Memory B cell (primary cell): ENCODE measurements around the gene TPRA1.

Source experiments
- ATAC-seq: fragments of 150-1000 bp; cut with Tn5 transposase; 2 replicates; pipeline ENCODE4 v1.10.0; 2021; ENCODE audit warnings: low read depth, mild to moderate bottlenecking, moderate library complexity
- DNase-seq, 2 donors: peaks; one replicate each; pipeline ENCODE4 v3.0.0; 2022; ENCODE audit warnings: low spot score in 2 of 2
- H3K27ac Mint-ChIP-seq: one replicate; pipeline ENCODE4 v1.8.0; 2022; ENCODE audit warnings: mild to moderate bottlenecking, moderate library complexity, mixed read lengths
- H3K27me3 Mint-ChIP-seq: one replicate; pipeline ENCODE4 v1.8.0; 2022; ENCODE audit warnings: mixed read lengths
- H3K36me3 Mint-ChIP-seq: one replicate; pipeline ENCODE4 v1.8.0; 2022; ENCODE audit warnings: mild to moderate bottlenecking, mixed read lengths
- H3K4me1 Mint-ChIP-seq: one replicate; pipeline ENCODE4 v1.8.0; 2022; ENCODE audit warnings: mixed read lengths
- H3K4me3 Mint-ChIP-seq: one replicate; pipeline ENCODE4 v1.8.0; 2022; ENCODE audit warnings: mild to moderate bottlenecking, moderate library complexity, mixed read lengths
- H3K9me3 Mint-ChIP-seq: one replicate; pipeline ENCODE4 v1.8.0; 2022; ENCODE audit warnings: mixed read lengths

TPRA1 gene

DNA sequence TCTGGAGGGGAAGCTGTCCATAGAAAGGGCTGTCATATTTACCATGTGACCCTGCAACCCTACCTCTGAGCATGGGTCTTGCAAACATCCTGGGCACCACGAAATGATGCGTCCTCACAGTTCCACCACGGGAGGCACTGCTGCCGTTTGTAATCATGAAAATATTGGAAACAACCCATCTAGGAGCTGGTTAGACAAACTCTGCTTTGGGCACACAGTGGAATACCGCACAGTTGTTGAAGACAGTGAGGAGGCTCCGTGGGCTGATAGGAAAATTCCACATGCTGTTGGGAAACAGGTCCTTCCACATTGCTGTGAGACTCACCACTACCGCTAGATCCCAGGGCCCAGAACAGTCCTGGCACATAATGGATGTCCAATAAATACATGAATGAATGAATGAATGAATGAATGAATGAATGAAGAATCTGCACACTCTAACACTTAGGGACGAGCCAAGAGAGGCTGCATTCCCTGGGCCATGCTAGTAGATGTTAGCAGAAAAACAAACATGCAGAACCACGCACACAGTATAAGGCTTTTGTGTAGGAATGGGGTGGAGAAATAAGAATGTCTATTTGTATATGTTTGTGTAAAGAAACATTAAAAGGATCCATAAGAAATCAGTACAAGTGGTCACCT, 40.6 kb downstream of the TPRA1 start:
- no peaks in the 10 kb centered on the region for H3K36me3 Mint-ChIP-seq
- H3K4me3 Mint-ChIP-seq: no peak overlapping the region
- H3K4me1 Mint-ChIP-seq: peaks cover 12% of the 10 kb centered on the region
- DNase-seq (no peak), ATAC-seq (no peak)
- no peaks in the 10 kb centered on the region for H3K9me3 Mint-ChIP-seq
- no peak overlapping the region for H3K27ac Mint-ChIP-seq
- H3K27me3 Mint-ChIP-seq: peaks cover 17% of the 10 kb centered on the region

DNA sequence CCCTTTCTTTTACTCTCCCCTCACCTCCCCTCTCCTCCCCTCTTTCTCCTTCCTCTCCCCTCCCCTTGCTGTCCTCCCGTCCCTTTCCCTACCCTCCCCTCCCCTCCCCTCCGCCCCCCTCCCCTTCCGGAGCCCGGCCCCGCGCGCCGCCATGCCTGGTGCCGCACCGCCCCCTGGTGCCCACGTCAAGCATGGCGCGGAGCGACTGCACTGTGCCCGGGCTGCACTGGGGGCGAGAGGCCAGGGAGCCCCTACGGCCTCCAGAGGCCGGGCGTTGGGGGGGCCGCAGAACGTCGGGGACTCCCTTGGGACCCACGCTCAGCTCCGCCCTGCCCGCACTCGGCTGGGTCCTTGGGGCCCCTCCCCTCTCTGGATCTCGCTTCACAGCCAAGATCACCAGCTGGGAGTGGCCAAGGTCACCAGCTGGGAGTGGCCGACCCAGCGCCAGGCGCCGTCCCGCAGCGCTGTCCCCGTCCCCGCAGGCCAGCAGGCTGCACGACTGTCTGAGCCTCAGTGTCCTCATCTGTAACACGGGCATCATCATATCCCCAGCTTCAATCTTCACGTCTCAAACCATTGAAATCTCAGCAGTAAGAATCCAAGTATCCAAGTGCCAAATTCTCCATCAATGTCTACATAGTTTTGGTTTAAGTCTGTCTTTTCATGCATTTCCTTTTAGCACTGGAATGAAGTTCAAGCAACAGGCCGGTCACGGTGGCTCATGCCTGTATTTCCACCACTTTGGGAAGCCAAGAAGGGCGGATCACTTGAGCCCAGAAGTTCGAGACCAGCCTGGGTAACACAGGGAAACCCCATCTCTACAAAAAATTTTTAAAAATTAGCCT, 42.5 kb downstream of the TPRA1 start:
- peak overlapping the region; percentile 48 for H3K27ac Mint-ChIP-seq
- H3K27me3 Mint-ChIP-seq: peaks cover 7% of the 10 kb centered on the region
- no peaks in the 10 kb centered on the region for H3K9me3 Mint-ChIP-seq
- DNase-seq: peak; percentile 74 to 83
- peaks cover 12% of the 10 kb centered on the region for H3K4me1 Mint-ChIP-seq
- peak; percentile 86 for ATAC-seq
- peak overlapping the region; percentile 78 for H3K4me3 Mint-ChIP-seq
- no peaks in the 10 kb centered on the region for H3K36me3 Mint-ChIP-seq

DNA sequence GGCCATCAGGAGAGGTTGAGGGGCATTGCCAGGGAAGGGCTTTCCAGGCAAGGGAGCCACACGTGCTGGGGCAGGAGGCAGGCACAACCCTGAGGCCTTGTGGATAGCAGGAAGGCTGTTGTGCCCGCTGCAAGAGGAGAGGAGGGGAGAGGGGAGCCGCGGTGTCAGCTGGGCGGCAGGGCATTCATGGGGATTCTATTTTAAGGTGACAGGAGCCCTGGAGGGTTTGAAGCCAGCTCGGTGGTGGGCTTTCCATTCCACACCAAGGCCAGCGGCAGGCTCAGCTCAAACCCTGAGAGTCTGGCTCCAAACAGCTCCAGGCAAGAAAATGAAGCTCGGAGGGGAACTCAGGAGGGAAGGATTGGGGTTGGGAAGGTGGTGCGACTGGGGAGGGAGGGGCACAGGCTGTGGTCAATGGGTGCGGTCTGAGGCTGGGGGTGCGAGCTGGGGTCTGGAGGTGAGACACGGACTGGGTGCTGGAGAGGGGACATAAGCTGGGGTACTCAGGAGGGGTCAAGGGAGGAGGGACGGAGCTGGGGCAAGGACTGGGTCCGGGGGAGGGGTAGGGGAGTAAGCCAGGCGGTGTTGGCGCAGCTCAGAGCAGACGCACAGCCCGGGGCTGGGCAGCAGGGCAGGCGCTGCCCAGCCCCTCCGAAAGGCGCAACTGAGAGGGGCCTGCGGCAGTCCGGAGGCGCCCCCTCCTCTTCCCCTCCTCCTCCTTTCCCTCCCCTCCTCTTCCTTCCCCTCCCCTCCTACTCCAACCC, 43.4 kb downstream of the TPRA1 start:
- peak overlapping the region; percentile 78 for H3K4me3 Mint-ChIP-seq
- peaks cover 12% of the 10 kb centered on the region for H3K4me1 Mint-ChIP-seq
- no peaks in the 10 kb centered on the region for H3K9me3 Mint-ChIP-seq
- peak overlapping the region; percentile 51 for H3K27ac Mint-ChIP-seq
- H3K36me3 Mint-ChIP-seq: no peaks in the 10 kb centered on the region
- DNase-seq: no peak
- peak; percentile 8 for ATAC-seq
- H3K27me3 Mint-ChIP-seq: peaks cover 7% of the 10 kb centered on the region

DNA sequence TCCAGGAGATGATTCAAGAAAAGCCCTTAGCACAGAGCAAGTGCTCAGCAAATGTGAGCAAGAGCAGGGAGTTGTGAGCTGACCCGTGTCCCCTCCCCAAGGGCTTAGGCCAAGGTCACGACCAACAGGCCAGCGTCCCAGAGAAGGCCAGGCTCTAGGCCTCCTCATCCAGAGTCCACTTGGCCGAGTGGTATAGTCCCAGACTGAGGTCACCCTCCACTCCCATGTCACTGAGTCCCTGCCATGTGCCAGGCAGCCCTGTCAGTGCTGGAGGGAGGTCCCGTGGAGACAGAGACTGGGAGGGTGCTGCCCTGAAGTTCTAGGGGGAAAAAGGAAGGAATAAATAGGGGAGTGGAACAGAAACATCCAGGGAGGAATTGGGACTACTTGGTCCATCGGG, 44.0 kb downstream of the TPRA1 start:
- H3K36me3 Mint-ChIP-seq: no peaks in the 10 kb centered on the region
- peak overlapping the region; percentile 78 for H3K4me3 Mint-ChIP-seq
- H3K27ac Mint-ChIP-seq: peak overlapping the region; percentile 51
- H3K4me1 Mint-ChIP-seq: peaks cover 12% of the 10 kb centered on the region
- H3K27me3 Mint-ChIP-seq: peaks cover 6% of the 10 kb centered on the region
- ATAC-seq (no peak), DNase-seq (no peak)
- no peaks in the 10 kb centered on the region for H3K9me3 Mint-ChIP-seq

DNA sequence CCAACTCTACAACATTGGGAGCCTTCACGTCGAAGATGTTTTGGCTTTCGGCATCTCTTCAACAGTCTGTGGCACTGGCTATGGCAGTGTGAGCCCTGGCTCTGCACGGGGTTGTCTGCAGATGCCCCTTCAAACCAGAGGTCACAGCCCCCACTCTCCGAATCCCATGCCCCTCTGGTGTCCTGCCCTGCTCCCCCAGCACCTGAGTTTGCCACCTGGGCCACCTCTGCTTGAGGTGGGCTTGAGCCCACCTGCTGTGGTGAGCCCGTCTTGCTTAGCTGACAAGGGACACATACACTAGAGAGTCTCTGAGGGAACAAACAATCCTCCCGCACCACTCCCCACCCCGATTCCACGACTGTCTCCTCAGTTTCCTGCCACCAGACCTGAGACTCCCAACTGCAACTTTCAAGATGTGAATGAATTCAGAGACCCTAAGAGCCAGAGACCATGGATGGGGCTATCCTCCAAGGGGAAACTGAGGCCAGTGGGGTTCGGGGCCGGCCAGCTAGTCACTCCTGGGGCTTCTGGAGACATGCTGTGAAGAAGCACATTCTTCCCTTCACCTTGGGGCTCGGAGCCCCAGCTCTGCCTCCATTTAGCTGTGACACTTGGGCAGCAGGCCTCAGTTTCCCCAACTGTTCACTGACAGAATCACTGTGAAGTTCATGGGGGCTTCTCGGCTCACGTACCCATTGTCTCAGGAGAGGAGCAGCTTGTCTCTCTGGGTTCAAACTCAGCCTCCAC, 44.6 kb downstream of the TPRA1 start:
- ATAC-seq (no peak), DNase-seq (no peak)
- H3K9me3 Mint-ChIP-seq: no peaks in the 10 kb centered on the region
- peaks cover 4% of the 10 kb centered on the region for H3K27me3 Mint-ChIP-seq
- peak overlapping the region; percentile 78 for H3K4me3 Mint-ChIP-seq
- no peak overlapping the region for H3K27ac Mint-ChIP-seq
- peaks cover 12% of the 10 kb centered on the region for H3K4me1 Mint-ChIP-seq
- no peaks in the 10 kb centered on the region for H3K36me3 Mint-ChIP-seq

DNA sequence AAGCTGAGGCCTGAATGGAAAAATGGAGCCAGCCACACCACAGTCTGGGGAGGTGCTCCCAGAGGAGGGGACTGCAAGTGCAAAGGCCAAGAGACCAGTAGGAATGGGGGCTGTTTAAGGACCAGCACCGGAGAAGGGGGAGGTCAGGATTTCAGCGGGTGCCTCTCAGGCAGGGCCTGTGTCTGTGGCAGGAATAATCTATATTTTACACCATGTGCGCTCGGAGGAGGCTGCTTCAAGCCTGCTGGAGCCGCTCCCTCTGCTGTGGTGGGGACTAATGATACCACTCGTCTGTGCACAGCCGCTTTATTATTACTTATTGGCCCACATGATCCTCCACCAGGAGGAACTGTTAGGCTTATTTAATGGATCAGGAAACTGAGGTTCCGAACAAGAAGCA, 45.3 kb downstream of the TPRA1 start:
- H3K27ac Mint-ChIP-seq: peak overlapping the region; percentile 61
- peaks cover 12% of the 10 kb centered on the region for H3K4me1 Mint-ChIP-seq
- H3K27me3 Mint-ChIP-seq: peaks cover 3% of the 10 kb centered on the region
- ATAC-seq: no peak
- no peaks in the 10 kb centered on the region for H3K36me3 Mint-ChIP-seq
- H3K4me3 Mint-ChIP-seq: no peak overlapping the region
- H3K9me3 Mint-ChIP-seq: no peaks in the 10 kb centered on the region
- DNase-seq: no peak

DNA sequence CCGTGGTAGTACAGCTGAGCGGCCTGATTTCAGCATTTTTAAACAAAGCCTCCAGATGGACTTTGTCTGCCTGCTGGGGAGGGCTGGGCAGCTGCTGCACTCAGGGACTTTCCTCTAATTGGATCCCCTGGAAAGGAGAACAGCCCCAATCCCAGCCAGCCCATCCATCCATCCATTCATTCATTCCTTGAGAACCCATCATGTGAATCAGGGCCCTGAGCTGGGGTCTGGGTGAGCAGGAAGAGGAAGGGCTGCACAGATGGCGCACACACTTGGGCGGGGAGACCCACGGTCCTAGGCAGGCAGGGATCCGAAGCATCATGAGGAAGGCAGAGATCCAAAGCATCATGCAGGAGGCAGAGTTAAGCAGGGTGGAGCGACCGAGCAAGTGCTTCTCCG, 45.7 kb downstream of the TPRA1 start:
- H3K4me3 Mint-ChIP-seq: no peak overlapping the region
- no peaks in the 10 kb centered on the region for H3K9me3 Mint-ChIP-seq
- H3K27ac Mint-ChIP-seq: peak overlapping the region; percentile 61
- DNase-seq (no peak), ATAC-seq (no peak)
- H3K4me1 Mint-ChIP-seq: peaks cover 12% of the 10 kb centered on the region
- no peaks in the 10 kb centered on the region for H3K27me3 Mint-ChIP-seq
- no peaks in the 10 kb centered on the region for H3K36me3 Mint-ChIP-seq

DNA sequence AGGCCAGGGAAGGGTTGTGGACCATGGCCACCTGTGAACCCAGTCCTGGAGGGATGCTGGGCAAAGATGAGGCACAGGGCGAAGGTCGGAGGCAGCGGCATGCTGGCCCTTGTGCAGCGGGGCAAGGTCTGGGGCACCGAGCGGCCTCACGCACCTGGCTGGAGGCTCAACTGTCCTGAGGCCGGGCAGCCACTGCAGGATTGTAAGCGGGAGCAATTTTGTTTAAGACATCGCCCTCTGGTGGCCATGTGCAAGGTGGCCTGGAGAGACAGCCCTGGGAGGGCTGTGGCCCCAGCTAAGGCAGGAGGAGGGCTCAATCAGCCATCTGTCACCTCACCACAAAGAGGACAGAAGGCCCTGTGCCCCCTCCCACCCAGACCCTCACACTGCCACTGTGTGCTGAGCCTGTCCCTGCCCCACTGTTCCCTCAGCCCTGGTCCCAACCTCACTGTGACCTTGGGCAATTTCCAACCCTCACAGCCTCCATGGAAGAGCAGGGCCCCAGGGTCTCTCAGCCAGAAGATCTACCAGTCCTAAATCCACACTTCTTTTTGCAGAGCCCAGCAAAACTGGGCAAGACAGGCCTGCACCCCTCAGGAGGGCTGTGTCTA, 46.2 kb downstream of the TPRA1 start:
- Mint-ChIP-seq H3K27me3 (peaks cover 4% of the 10 kb centered on the region), H3K4me3 (no peak overlapping the region), H3K27ac (peak overlapping the region; percentile 61), H3K4me1 (peaks cover 12% of the 10 kb centered on the region), H3K36me3 (no peaks in the 10 kb centered on the region), H3K9me3 (no peaks in the 10 kb centered on the region)
- ATAC-seq (peak; percentile 70), DNase-seq (peak; percentile 62 to 77)

DNA sequence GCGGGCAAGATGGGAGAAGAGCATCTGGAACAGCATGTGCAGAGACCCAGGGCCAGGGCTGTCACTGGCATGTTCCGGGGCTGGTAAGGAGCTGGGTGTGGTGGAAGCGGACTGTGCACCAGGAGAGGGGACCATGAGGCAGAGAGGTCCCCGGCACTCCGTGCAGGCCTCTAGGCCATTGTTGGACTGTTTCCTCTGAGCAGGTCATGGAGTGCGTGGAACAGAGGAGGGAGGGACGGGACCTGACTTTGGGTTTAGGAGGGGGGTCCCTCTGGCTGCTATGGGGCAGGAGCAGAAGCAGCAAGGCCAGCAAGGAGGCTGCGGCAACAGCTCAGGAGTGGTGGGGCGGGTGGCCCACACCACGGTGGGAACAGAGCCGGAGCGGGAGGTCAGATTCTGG, 47.1 kb downstream of the TPRA1 start:
- DNase-seq: no peak
- Mint-ChIP-seq H3K36me3 (no peaks in the 10 kb centered on the region), H3K27me3 (peaks cover 7% of the 10 kb centered on the region), H3K4me3 (no peak overlapping the region), H3K27ac (no peak overlapping the region), H3K4me1 (peaks cover 12% of the 10 kb centered on the region), H3K9me3 (no peaks in the 10 kb centered on the region)
- no peak for ATAC-seq

DNA sequence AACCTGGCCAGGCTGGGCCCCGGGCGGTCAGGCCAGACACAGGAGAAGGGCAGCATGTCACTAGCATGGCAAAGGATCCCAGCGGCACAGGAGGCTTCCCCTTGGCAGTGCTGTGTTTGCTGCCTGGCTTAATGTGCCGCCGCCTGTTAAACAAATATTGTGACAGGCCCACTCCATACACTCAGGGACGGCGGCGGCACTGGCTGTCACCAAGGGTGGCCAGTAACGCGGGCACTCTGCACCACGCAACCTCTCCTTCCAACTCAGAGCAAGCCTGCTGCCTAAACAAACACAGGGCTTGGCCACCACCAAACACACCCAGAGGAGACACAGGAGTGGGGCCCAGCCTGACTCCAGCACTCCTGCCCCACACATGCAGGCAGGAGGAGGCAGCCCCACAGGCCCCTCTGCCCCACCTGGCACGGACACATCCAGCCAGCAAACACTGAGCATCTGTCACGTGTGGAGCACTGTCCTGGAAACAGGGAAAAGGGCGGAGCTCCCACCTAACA, 48.0 kb downstream of the TPRA1 start:
- H3K4me3 Mint-ChIP-seq: no peak overlapping the region
- H3K4me1 Mint-ChIP-seq: peaks cover 8% of the 10 kb centered on the region
- H3K27ac Mint-ChIP-seq: no peak overlapping the region

DNA sequence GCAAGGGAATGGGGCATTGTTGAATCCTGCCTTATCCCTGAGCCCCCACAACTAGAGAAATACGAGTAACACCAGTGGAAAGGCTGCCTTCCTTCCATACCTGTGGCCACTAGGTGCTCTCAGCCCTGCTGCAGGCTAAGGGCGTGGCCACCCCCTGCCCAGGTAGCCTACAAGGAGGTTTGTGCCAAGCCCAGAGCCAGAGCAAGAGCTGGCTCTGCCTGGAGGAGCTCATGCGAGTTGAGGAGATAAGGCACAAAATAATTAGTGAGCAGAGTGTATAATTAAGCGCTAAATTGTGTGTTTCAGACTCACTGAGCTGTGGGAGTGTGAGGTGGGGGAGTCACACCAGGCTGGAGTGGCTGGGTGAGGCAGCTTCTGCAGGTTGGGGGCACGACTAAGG, 49.2 kb downstream of the TPRA1 start:
- H3K27ac Mint-ChIP-seq: no peak overlapping the region
- ATAC-seq (no peak), DNase-seq (no peak)
- H3K4me3 Mint-ChIP-seq: no peak overlapping the region
- H3K9me3 Mint-ChIP-seq: no peaks in the 10 kb centered on the region
- H3K36me3 Mint-ChIP-seq: no peaks in the 10 kb centered on the region
- peaks cover 4% of the 10 kb centered on the region for H3K4me1 Mint-ChIP-seq
- peaks cover 19% of the 10 kb centered on the region for H3K27me3 Mint-ChIP-seq

More for the DNA sequence above, 48.0 kb downstream of the TPRA1 start:
- no peaks in the 10 kb centered on the region for H3K9me3 Mint-ChIP-seq
- ATAC-seq: no peak
- no peaks in the 10 kb centered on the region for H3K36me3 Mint-ChIP-seq
- H3K27me3 Mint-ChIP-seq: peaks cover 11% of the 10 kb centered on the region
- DNase-seq: no peak

DNA sequence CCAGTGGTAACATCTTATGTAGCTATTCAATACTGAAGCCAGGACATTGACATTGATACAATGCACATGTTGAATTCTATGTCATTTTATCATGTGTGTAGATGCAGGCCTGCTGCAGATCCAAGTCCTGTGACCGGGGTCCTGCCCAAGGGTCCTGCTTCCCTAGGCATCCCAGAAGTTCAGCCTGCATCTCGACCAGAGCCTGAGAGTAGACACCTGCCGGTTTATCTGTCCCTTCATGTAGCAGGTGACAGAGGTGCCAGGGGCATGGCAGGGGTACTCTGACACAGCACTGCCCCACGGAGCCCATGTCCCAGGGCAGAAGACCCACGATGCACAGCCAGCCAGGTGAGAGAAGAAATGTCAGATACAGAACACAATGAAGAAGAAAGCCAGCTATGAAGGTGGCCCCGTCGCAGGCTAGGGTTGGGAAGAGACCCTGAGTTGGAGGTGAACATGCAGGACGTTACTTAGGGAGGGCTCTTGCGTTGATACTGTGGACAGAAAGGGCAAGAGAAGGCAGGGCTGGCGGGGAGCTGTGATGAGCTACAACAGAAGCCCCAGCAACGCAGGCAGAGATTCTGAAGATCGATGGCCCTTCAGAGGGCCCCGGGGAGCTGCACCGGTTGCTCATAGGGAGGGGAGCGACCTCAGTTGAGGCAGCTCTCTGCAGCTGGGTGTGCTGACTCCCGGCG, 51.0 kb downstream of the TPRA1 start:
- H3K27me3 Mint-ChIP-seq: peaks cover 25% of the 10 kb centered on the region
- H3K9me3 Mint-ChIP-seq: no peaks in the 10 kb centered on the region
- no peaks in the 10 kb centered on the region for H3K36me3 Mint-ChIP-seq
- peaks cover 7% of the 10 kb centered on the region for H3K4me1 Mint-ChIP-seq
- DNase-seq (no peak), ATAC-seq (no peak)
- no peak overlapping the region for H3K4me3 Mint-ChIP-seq
- no peak overlapping the region for H3K27ac Mint-ChIP-seq

DNA sequence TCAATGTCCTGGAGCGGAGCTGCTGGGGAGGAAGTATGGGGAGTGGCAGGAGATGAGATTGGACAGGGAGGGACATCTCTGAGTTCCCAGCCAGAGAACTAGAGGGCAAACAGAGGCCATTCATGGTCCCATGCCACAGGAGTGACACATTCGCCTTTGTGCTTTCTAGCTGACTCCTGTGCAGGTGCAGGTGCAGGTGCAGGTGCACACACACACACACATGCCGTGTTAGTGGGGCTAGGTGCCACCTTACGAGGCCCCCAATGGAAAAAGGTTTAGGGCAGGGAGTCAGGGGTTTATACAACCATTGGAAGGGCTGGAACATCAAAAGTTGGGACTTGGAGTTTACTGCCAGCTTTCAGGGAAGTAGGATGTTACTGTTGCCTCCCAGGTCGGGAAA, 52.0 kb downstream of the TPRA1 start:
- Mint-ChIP-seq H3K9me3 (no peaks in the 10 kb centered on the region), H3K27ac (no peak overlapping the region)

More for the DNA sequence above, 52.0 kb downstream of the TPRA1 start:
- H3K4me3 Mint-ChIP-seq: no peak overlapping the region
- peaks cover 7% of the 10 kb centered on the region for H3K4me1 Mint-ChIP-seq
- no peak for ATAC-seq
- DNase-seq: no peak
- H3K27me3 Mint-ChIP-seq: peaks cover 25% of the 10 kb centered on the region
- no peaks in the 10 kb centered on the region for H3K36me3 Mint-ChIP-seq
